Endothelial cell of umbilical vein (primary cell): Measurements from ENCODE around the gene ASXL2.

ENCODE experiments used
- EZH2 ChIP-seq: IDR thresholded peaks from 2 replicates; pipeline ENCODE4 v1.6.1; 2012; ENCODE audit warnings: borderline replicate concordance, low read depth, mild to moderate bottlenecking, moderate library complexity, low read length, inconsistent platforms; ENCODE audit not compliant: severe bottlenecking
- GATA2 ChIP-seq: IDR thresholded peaks from 2 replicates; pipeline ENCODE4 v1.7.0; 2011; ENCODE audit warnings: low read depth, mild to moderate bottlenecking, moderate library complexity, mixed read lengths, low read length; ENCODE audit not compliant: insufficient read length, insufficient read depth
- POLR2AphosphoS5 ChIP-seq: IDR thresholded peaks from 2 replicates; pipeline ENCODE4 v1.6.1; 2012; ENCODE audit warnings: low read depth, mild to moderate bottlenecking, control low read depth, low read length, moderate library complexity; ENCODE audit not compliant: insufficient read depth
- TF ChIP-seq, protein P1 (sequence below), 2 donors: IDR thresholded peaks; 1 replicate in 1 of 2; 2 replicates in 1 of 2; pipeline ENCODE4 v1.5.1; 2011; ENCODE audit warnings: low read length in 2 of 2, mild to moderate bottlenecking in 2 of 2, moderate library complexity in 2 of 2, control low read depth in 1 of 2, inconsistent platforms in 1 of 2, low read depth in 1 of 2; ENCODE audit not compliant: insufficient read depth in 1 of 2; ENCODE audit errors: extremely low read depth in 1 of 2

- no peak for TF ChIP-seq GATA2
- TF ChIP-seq, protein P1, sequence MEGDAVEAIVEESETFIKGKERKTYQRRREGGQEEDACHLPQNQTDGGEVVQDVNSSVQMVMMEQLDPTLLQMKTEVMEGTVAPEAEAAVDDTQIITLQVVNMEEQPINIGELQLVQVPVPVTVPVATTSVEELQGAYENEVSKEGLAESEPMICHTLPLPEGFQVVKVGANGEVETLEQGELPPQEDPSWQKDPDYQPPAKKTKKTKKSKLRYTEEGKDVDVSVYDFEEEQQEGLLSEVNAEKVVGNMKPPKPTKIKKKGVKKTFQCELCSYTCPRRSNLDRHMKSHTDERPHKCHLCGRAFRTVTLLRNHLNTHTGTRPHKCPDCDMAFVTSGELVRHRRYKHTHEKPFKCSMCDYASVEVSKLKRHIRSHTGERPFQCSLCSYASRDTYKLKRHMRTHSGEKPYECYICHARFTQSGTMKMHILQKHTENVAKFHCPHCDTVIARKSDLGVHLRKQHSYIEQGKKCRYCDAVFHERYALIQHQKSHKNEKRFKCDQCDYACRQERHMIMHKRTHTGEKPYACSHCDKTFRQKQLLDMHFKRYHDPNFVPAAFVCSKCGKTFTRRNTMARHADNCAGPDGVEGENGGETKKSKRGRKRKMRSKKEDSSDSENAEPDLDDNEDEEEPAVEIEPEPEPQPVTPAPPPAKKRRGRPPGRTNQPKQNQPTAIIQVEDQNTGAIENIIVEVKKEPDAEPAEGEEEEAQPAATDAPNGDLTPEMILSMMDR (IDR thresholded peaks at IDR 0.05; ENCODE audit: extremely low read depth in 1 of 2, insufficient read depth in 1 of 2, low read depth in 1 of 2, low read length in 2 of 2): no peak
- no peak for TF ChIP-seq POLR2AphosphoS5
- no peak for TF ChIP-seq EZH2
Observed at GRCh38 chr2:25690058-25690457, 188.2 kb downstream of the ASXL2 start.
